ENCODE results near the gene LAPTM5.

LAPTM5 gene

DNA sequence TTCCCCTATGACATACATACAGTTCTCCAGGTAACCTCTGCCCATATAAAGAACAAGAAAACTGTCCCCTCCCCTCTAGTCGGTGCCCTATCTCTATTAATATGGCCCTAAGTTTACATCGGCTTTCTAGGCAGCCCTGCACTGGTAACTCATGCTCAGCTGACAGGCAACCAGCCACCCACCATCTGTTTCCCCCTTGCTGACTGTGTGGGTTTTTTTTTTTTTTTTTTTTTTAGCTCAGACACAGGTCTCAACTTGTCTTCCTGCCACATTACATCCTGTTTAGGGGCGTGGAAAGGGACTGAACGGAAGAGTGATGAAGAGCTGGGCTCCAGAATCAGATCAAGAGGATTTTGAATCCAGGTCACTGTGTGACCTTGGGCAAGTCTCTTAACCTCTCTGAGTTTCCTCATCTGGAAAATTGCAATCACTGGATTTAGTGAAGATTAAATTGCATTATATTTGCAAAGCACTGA is 14.0 kb downstream of the LAPTM5 start:
- no peak for DNase-seq (ENCODE audit: low read depth, low spot score)

DNA sequence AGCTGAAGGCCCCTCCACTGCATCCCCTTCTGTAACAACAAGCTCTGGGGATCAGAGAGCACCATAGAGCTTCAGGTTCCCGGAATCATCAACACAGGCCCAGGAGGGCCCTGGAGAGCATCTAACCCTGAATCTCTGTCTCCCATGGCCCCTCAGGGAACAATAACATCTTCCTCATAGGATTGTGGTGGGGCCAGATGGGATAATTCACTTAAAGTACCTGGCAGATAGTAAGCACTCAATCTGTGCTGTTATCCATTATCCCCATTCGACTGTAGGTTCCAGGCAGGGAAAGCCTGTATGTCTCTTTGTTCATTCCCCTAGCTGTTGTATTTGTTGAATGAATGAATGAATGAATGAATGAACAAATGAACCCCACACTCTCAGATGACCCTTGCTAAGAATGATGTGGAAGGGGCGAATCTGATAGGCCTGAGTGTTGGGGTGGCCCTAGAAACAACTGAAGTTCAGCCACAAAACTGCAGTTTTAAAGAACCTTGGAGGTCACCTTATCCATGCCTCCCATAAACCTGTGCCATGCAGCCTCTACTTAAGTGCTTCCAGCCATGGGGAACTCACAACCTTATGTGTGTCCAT is 14.5 kb downstream of the LAPTM5 start:
- DNase-seq (ENCODE audit: low read depth, low spot score) = no peak

DNA sequence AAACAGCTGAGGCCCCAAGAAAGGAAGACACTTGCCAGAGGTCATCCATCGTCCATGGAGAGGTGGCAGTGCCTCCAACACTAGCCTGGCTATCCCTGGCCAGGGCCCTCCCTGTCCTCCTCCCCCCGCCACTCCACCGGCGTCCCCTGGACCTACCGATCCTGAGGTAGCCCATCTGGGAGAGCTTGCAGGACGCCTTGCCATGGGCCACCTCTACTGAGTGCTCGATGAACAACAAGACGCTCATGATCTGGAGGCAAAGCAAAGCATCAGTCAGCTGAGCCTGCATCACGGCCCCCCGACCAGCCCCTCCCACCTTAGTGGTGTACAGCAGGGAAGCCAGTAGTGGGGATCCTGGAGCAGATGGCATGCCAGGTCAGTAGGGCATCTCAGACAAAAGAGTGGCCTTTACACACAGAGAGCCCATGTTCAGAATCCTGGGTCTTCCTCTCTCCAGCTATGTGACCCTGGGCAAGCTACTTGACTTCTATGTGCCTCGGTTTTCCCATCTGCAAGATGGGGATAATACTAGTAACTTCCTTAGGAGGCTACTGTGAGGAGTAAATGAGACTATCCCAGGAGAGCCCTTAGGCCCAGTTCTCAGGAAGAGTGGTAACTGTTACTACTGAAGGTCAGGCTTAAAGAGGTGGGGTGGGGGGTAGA is 15.1 kb downstream of the LAPTM5 start:
- DNase-seq (ENCODE audit: low read depth, low spot score) = no peak

DNA sequence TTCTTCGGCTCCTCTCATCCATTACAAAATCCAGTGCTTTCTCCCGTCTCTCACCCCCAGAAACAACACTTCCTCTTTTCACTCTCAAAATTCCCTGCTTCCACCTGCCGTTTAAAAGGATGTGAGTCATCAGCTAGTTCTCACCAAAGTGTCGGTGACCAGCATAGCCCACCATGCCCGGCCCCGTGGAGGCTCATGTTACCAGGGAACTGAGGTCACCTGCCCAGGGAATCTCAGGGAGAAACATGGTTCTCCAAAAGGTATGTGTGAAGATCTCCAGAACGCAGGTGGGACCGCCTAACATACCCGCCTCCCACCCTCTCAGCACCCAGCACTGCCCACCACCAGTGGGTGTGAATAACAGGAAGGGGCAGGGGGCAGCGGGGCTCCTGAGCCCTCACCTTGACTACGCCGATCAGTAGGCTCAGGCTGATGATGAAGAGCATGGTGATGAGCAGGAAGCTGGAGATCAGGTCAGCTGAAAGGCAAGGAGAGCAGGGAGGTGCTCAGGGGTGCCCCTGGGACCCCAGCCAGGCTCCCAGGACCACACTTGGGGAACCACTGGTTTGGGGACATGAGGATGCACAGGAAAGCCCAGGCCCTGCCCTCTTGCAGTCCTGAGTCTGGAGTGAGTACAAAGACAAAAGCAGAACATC is 16.2 kb downstream of the LAPTM5 start:
- DNase-seq (ENCODE audit: low read depth, low spot score) = no peak

DNA sequence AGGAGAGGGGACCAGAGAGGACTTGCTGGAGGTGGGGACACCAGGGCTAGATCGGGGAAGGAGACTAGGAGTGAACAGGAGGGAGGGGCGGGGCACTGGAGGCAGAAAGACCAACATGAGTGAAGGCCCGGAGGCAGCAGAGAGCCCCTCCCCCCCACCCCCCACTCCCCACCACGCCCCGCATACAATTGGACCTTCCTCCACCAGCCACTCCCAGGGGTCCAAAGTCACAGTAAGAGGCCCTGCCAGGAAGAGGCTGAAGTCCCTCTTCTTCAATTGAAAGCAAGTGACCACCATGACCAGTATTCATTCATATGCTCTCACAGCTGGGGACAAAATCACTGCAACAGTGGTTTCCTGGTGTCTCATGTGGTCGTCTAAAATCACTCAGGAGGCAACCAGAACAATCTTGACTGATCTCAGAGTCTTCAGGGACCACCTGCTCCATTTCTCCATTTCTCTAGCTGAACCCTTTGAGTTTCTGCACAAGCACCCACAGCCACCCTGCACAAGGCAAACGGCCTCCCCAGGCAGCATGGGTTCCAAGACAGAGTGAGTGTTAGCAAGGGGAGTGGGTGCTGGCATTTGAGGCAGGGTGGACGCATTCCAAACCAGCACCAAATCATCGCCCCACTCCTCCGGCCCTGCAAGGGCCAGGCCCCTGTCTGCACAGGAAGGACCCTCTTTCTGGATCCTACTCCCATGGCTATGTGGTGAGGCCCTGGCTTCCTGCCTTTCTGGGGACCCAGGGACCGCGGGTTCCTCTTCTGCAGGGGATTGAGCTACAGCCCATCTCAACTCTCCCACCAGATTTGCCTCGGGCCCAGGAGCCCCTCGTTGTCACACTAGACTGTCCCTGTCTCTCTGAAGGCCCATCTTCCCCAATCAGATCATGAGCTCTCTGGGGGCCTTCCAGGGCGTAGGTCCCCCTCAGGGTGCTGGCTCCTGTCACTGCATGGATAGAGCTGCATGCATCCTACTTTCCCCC is 17.0 kb downstream of the LAPTM5 start:
- DNase-seq (ENCODE audit: low read depth, low spot score) = no peak

DNA sequence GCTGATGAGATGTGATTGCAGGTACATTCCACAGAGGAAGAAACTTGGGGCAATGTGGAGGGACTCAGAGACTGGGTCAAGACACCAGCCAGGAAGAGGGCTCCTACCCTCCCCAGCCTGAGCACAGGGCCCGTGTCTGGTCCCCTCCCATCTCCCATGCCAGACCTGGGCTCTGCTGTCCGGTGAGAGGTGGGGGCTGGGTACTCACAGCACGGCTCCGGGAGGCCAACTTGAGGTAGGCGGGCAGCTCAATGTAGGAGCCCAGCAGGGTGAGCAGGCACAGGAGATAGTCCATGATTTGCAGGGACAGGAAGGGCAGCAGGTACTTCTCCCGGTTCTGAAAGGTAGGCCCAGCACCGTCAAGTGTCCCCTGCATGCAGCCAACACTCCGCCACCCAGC is 18.0 kb downstream of the LAPTM5 start:
- no peak for DNase-seq (ENCODE audit: low read depth, low spot score)

DNA sequence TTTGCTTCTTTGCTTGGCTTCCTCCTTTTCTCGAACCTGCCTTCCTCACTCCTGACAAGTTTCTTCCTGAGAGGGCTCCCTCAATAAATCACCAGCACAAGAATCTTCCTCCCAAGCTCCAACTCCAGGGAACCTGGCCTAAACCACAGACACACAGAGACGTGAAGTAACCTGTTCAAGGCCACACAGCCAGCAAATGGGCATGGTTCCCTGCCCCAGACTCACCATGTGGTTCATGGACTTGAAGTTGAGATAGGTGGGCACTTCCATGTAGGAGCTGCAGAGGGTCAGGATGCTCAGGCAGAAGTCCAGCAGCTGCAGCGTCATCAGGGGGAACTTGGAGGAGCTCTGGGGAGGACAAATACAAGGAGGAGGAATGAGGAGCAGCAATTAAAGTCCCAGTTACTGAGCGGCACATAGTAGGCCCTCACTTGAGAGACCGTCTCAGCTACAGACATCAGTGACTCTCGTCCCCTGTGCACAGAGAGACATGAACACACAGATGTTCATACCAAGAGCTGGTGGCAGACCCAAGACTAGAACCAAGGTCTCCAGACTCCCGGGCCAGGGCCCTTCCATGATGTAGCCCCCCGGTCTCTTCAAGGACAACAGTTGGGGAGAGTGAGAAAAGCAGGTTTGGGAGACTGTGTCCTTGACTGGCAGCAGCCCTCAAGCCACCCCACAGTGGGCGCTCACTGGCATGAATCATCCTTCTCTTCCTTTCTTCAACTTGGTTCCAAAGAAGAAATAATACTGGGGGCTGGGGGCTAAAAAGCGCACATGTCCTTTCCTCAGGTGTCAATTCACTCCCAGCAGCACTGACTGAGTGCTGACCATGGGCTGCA is 18.6 kb downstream of the LAPTM5 start:
- no peak for DNase-seq (ENCODE audit: low read depth, low spot score)

DNA sequence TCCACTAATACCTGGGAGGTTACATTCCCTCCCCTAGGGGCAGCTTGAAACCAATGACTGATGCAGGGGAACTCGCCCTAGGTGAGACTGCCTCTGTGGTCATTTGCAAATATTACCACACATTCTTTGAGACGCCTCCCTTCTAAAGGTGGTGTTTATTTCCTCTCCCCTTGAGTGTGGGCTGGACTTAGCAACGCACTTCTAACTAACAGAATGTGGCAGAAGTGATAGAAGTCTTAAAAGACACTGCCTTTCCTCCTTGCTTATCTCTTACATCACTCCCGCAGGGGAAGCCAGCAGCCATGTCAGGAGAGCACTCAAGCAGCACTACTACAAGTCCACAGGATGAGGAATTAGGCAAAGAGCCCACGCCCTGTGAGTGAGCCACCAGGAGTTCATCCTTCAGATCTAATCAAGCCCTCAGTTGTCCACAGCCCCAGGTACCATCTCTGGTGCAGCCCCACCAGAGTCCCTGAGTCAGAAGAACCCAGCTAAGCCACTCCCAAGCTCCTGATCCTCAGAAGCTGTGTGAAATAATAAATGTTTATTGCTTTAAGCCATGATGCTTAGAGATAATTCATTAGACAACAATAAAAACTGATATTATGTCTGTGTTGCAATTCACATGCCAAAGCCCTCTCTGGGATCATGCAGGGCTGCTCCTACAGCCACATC is 19.4 kb downstream of the LAPTM5 start:
- DNase-seq (ENCODE audit: low read depth, low spot score) = no peak

DNA sequence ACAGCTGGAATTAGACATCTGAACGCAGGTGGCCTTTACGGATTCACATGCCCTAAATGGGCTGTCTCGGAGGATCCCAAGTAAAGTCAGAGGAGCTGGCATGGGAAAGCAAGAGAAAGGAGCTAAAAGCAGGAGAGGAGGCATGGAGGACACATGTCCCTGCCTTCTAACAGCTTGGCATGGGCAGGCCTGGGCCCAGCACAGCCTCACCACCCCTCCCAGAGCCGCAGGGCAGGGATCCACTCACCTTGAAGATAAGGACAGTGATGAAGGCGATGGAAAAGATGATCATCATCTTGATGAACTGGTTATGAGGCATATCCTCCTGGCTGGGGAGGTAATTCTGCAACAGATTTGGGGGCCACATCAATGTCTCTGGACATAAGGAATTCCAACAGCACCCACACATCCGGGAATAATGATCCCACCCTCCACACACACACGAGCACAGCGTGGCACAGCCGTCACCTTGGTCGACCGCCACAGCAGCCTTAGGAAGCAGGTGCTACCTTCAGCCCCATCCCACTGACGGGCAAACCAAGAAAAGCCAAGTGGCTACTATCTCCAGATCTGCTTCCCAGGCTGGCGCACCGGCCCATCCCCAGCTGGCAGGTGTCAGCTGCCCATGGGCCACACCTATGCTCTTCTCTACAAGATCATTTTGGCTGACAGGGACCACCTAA is 20.1 kb downstream of the LAPTM5 start:
- DNase-seq (ENCODE audit: low read depth, low spot score) = no peak

DNA sequence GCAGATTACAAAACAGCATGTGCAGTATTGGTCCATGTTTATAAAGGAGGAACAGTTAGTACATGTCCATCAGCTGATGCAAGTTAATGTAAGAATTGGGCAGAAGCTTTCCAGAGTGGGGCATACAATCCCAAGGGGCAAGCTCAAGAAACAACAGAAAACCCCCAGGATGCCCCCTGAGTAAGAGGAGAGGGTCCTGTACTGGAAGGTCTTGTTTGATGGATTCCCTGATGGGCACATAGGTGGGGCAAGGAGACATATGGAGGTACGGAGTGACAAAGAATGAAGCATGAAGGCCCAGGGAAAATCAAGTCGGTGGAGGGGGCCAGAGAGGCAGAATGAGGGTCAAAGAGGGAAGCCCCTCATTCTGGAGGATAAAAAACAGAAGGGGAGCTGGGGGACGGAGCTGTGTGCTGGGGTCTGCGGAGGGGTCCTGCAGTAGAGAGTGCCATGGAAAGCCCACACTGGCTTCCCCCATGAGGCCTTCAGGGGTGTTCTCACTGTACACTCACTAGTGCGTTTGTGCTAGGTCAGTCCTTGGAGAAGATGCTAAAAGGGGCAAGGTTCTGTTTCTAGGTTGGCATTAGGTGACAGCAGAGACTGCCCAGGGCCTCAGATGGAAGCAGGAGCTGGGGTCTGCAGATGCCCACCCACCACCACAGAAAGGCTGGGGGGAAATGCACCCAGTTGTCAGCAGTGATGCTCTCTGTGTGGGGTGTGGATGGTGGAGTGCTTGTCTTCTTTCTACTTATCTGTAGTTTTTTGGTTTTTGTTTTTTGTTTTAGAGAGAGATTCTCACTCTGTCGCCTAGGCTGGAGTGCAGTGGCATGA is 21.7 kb downstream of the LAPTM5 start:
- no peak for DNase-seq (ENCODE audit: low read depth, low spot score)

DNA sequence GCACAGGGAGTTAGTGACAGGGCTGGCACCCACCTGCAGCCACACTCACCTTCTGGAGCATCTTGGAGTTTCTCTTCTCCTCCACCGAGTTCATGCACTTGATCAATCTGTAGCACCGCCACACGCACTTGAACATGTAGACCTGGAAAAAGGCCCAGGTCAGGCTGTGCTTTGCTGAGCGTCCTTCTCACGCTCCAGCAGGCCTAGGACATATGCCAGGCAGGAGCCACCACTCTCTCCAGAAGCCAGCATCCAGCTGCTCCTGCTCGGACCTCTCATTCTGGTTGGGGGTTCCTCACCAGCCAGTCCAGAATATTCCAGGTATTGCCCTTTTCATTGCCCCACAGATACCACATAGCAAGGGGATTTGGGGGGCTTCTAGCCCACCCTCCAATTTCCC is 22.4 kb downstream of the LAPTM5 start:
- no peak for DNase-seq (ENCODE audit: low read depth, low spot score)

DNA sequence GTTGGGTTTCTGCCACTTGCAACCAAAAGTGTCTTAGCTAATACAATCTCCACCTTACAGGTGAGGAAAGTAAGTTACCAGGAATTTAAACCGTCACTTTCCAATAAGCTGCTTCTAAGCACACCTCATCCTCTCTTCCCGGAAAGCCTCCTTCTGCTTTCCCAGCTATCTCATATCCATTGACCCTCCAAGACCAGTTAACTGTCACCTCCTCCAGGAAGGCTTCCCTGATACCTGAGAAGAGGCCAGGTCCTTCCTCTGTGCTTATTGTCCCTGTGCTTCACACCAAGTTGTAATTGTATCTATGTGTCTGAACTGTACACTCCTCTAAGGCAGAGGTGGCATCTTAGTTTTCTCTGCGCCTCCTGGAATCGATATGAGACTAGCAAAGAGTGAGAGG is 23.0 kb downstream of the LAPTM5 start:
- DNase-seq (ENCODE audit: low read depth, low spot score) = no peak

DNA sequence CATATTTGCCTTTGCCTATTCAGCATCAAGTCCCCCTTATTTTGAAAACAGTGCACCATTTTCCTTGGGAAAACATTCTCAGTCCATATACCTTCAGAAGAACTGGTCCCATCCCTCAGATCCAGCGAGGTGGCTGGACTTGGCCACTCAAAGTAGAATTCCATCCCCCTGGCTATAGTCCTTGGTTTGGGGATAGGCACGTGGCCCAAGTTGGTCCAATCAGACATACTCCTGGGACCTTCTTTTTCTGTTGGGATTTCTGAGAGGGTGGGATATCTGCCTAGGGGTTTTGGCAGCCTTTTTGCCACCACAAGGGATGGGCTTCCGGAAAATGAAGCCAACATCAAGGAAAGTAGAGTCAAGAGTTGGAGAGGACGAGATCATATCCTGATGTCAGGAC is 23.5 kb downstream of the LAPTM5 start:
- no peak for DNase-seq (ENCODE audit: low read depth, low spot score)

DNA sequence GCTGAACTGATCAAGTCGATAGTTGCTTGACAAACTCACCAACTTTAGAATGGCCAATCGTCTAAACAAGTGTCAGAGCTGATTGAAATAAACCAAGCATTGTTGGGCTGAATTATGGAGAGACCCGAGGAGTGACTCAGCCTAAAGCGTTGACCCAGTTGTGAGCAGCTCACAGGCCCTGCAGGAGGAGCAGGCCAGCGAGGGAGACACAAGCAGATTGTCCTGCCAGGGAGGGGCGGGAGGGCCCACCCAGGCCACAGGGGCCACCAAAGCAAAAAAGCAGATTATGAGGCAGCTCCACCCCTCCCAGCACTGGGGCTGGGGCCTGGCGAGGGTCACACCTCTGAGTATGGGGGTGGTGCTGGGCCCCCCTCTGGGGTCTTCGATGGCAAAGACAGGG is 24.1 kb downstream of the LAPTM5 start:
- DNase-seq (ENCODE audit: low read depth, low spot score) = no peak

DNA sequence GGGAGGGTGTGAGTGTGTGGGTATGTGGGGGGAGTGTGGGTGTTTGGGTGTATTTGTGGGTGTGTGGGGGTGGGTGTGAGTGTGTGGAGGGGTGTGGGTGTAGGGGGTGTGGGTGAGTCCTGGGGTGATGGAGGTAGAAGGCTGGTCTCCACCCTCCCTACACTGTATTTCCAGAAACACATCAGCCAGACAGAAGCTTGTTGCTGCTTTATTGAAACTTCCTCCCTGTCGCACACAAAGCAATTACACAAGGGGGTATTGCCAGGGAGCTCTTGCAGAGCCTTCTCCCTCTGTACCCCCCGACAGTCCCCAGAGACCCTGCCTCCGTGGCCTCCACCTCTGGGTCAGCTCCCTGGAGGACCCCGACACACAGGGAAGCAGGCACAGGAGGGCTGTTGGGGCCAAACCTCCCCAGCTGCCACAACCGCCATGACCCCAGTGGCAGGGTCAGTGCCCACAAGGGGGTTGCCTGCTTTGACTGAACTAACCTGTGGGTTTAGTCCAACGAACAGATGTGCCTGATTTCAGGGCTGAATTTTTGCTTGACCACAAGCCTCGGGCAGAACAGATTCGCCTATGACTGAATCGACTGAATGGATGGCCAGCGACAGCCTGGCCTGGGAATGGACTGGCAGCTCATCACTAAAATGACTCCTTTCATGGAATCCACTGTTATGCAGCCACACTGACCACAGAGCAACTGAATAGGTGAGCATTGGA is 25.1 kb downstream of the LAPTM5 start:
- DNase-seq (ENCODE audit: low read depth, low spot score) = no peak

DNA sequence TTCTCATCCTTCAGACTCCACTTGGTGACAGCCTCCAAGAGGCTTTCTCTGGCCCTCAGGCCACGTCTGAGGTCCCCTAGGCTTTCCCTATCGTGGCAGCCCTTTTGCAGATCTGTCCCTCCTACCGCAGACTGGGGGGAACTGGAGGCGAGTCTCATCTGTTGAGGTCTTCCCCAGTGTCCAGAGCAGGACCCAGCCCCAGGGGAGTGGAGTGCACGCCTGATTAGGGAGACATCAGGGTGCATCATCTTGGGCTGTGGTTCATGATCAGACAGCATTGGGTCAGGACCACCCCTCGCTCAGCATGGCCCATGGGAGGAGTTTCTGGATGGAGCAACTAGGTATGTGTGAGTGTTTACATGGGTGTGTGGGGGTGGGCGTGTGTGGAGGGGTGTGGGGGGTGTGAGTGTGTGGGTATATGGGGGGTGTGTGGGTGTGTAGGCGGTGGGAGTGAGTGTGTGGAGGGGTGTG is 25.7 kb downstream of the LAPTM5 start:
- no peak for DNase-seq (ENCODE audit: low read depth, low spot score)

DNA sequence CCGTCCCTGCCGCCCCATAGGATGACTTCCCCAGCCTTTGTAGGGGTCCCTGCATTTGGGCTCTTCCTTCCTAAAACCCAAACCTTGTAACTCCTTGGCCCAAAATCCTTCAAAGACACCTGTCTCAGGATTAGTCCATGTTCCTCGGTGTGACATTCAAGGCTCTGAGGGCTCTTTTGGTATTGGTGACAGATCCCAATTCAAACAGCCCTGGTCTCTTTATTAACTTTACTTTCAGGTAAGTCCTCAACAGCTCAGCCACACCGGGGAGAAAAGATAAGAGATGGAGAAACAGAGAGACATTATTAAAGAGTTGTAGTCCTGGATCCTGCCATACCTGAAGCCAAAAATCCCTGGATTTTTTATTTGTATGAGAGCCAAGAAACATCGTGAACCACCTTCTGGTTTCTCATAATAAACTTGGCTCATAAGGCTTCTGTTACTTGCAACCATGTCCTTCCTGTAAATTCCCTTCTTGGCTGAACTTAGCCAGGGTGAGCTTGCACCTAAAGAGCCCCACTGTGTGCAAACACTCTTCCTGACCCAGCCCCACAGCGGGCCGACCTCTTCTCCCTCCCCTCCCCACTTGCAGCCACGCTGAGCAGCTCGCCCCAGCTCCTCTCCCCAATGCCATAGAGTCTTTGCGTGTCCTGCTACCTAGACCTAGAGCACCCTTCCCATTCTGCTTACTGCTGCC is 26.3 kb downstream of the LAPTM5 start:
- no peak for DNase-seq (ENCODE audit: low read depth, low spot score)
